SK-N-SH (cell line): ENCODE results near the gene SYNM.

Experiments
- ELF1 ChIP-seq: IDR thresholded peaks from 2 replicates; pipeline ENCODE4 v1.4.0; 2012
- EP300 ChIP-seq, 2 experiments: IDR thresholded peaks; 2 replicates each; pipeline versions ENCODE4 v1.4.0 to v1.6.1; 2012; ENCODE audit warnings: borderline replicate concordance in 1 of 2, low read depth in 1 of 2, low read length in 1 of 2

- TF ChIP-seq ELF1 (no peak), EP300 (IDR thresholded peaks at IDR 0.05; ENCODE audit: borderline replicate concordance in 1 of 2, low read depth in 1 of 2, low read length in 1 of 2) (no peak)
Measured at GRCh38 chr15:99092554-99093172, 12.2 kb upstream of the SYNM start.
